Anterior cingulate cortex (tissue), 58 donors: ENCODE measurements around the gene ELAVL3.
A peak's percentile ranks its signal among the peaks of the same experiment; 100 is the strongest.
"Not testable (repeated sequence)": the region's sequence is repeated elsewhere in the genome, so short reads cannot be mapped to it uniquely, and the experiment has no call there.

Experiments used
- DNase-seq, 58 donors: peaks; one replicate each; lab custom pipeline; 2025; lab: John Stamatoyannopoulos, UW

The ELAVL3 gene

GRCh38 chr19:11463391-11463790 is 17.5 kb downstream of the ELAVL3 start:
- DNase-seq: no peak

DNA sequence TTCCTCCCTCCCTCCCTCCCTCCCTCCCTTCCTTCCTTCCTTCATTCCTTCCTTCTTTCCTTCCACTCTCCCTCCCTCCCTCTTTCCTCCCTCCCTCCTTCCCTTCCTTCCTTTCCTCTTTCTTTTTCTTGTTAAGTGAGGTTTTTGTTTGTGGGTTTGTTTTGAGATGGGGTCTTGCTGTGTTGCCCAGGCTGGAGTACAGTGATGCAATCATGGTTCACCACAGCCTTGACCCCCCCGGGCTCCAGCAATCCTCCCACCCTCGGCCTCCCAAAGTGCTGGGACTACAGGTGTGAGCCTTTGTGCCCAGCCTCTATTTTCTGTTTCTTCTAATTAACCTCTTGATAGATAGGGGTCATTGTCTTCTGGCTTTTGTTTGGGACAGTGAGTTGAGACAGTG is 19.4 kb downstream of the ELAVL3 start:
- DNase-seq: no peak

- no peak for DNase-seq
Measured at GRCh38 chr19:11460207-11460606, 20.6 kb downstream of the ELAVL3 start.

- not testable (repeated sequence) for DNase-seq
Measured at GRCh38 chr19:11458912-11459311, 21.9 kb downstream of the ELAVL3 start.

DNA sequence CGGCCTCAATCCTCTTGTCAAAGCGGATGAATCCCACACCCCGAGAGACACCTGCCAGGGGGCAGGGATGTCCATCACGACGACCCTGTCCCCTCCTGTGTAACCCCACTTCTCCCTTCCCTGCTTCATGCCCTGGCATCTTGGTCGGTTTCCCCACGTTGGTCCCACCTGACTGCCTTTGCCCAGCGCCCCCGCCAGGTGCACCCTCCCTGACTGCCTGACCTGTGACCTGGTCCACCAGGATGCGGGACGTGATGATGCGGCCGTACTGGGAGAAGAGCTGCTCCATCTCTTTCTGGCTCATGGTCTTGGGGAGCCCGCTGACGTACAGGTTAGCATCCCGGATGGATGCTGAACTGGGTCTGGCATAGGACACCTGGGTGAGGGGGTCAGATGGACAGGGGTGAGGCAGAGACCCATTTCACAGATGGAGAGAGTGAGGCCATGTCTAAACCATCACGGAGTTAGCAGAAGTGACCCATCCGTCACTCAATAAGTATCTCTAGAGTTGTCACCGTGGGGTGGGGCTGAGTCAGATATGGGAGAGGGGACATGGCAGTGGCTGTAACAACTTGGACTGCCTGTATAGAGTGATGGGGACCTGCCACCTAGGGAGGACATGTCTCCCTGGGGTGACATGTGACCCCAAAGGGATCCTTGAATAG is 22.5 kb downstream of the ELAVL3 start:
- DNase-seq: no peak

DNA sequence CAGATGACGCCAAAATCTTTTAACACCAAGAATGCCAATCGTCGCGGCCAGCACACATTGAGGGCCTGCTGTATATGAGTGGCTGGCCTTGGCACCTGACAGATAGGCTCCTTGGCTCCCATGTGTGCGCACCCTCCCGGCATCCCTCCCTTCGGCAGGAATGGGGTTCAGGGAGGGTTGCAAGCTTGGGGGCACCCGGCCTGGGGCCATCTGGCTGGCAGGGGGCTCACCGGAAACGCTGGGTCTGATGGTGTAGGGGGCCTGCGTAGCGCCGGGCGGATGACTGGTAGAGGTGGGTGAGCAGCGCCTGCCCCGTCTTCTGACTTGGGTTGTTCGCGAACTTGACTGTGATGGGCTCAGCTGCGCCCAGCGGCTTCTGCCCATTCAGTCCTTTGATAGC is 23.0 kb downstream of the ELAVL3 start:
- no peak for DNase-seq

GRCh38 chr19:11457115-11457514 is 23.7 kb downstream of the ELAVL3 start:
- peak in 53 of 58 donors; percentile 9 to 95 (median 76) for DNase-seq

- DNase-seq: no peak
Measured at GRCh38 chr19:11456659-11457058, 24.2 kb downstream of the ELAVL3 start.

GRCh38 chr19:11455233-11455554 is 25.7 kb downstream of the ELAVL3 start:
- not testable (repeated sequence) for DNase-seq

GRCh38 chr19:11453468-11454341 is 27.1 kb downstream of the ELAVL3 start:
- DNase-seq: no peak

DNA sequence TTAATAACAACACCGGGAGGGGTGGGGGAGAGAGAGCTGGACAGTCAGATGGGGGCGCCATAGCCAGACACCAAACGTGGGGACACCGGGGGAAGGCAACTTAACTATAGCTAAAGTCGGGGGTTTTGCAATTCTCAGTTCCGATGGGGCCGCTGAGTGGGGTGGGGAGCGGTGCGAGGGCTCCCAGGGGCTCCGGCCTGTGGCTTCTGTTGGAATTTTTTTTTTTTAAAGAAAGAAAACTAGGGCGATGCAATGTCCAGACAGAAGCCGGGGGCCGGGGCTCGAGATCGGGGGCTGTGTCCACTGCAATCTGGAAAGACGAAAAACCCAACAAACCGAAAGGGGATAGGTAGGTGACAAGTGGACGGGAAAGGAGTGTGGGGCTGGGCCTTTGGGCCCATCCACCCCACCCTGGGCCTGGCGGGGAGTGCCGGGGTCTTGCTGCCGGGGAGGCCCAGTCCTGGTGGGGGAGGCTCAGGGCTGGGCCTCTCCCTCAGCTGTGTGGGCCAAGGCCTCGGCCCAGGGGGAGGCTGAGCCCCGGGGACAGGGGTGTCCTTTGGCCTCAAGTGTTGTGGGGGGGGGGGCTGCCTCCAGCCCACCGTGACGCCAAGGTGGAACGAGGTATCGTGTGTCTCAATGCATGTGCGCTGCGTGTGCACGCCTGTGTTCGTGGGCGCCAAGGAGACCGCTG is 28.1 kb downstream of the ELAVL3 start:
- DNase-seq: peak in 4 of 58 donors; percentile 7 to 16 (median 12)

GRCh38 chr19:11451871-11452619 is 28.8 kb downstream of the ELAVL3 start:
- no peak for DNase-seq

DNA sequence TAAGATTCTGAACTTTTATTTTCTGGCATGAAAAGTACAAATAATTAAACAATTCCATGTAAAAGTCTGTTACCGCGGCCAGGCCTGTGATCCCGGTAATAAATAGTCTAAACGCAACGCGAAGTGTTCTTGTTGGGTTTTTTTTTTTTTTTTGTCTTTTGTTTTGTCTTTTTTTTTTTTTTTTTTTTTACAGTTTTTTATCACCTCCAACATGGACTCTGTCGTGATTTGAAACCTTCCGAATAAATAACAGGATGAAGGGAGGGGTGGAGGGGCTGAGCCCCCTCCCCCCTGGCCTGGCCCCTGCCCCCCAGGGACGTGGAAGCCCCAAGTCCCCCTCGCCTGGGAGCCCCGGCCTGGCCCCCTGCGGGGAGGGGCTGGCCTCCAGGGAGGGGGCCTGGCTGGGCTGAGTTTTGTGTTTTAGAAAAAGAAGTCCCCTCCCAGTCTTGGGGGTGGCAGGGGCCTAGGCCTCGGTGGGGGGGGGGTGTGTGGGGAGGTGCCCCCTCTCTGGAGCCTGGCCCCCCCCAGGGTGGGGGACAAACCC is 29.4 kb downstream of the ELAVL3 start:
- no peak for DNase-seq

- no peak for DNase-seq
Measured at GRCh38 chr19:11450570-11451326, 30.1 kb downstream of the ELAVL3 start.

GRCh38 chr19:11448923-11449554 is 31.8 kb downstream of the ELAVL3 start:
- DNase-seq: peak in 1 of 58 donors; percentile 45

DNA sequence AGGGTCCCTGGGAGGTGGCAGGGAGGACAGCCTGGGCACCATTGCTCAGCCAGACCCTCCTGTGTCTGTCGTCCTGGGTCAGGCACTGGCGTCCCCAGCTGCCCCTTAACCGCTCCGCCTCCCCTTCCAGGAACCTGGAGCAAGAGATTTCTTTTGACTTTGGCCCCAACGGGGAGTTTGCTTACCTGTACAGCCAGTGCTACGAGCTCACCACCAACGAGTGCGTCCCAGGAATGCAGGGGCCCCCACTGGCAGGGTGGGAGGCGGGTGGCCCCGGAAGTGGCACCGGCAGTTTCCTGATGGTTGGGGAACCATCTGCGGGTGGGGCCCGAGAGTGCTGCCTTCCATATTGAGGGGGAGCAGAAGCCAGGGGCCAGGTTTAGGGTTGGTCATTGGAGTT is 32.4 kb downstream of the ELAVL3 start:
- DNase-seq: no peak

DNA sequence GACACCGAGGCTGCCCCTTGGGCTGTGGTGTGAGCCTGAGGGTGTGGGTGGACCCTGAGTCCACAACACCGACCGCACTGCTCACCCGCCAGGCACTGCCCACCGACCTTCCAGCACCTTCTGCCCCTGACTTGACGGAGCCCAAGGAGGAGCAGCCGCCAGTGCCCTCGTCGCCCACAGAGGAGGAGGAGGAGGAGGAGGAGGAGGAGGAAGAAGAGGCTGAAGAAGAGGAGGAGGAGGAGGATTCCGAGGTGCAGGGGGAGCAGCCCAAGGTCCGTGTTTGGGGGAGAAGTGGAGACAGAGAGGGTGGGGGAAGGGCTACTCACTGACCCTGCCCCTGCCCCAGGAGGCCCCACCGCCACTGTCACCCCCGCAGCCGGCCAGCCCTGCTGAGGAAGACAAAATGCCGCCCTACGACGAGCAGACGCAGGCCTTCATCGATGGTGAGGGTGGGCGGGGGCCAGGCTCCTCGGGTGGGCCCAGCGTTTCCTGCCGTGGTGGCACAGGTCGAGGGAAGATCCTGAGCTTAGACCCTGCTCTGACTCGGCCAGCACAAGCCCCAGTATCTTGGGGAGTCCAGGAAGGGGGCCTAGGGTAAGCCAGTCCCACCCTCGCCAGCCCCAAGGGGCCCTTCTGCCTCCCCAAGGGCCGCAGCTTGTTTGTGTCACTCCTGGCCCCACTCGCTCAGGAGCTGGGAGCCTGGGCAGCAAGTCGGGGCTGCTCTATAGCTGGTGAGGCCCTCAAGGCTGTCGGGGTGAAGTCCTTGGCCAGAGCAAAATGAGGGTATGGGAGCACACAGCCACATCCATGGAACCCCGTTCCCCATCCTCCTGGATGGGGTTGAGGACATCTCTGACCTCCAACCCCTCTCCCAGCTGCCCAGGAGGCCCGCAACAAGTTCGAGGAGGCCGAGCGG is 33.2 kb downstream of the ELAVL3 start:
- DNase-seq: peak in 1 of 58 donors; percentile 46
